Upper lobe of right lung (tissue), 1 donor: ENCODE data around the gene SUMF1. TPM values are rescaled to one million over a fixed set of nuclear protein-coding genes. Genes with fewer than 3 reads are reported as not detected.

Source experiments
- ATAC-seq: fragments of 200-7000 bp; cut with Tn5 transposase; one replicate; pipeline ENCODE4 v1.9.1; 2020; ENCODE audit warnings: mild to moderate bottlenecking, moderate library complexity
- DNase-seq: peaks from one replicate; pipeline ENCODE4 v3.0.0-alpha.2; 2020
- H3K27ac ChIP-seq: fragments of 200-600 bp; one replicate; pipeline ENCODE4 v1.8.0; 2022
- H3K27me3 ChIP-seq: fragments of 200-600 bp; one replicate; pipeline ENCODE4 v1.8.0; 2022; ENCODE audit warnings: mild to moderate bottlenecking
- H3K36me3 ChIP-seq: fragments of 200-600 bp; one replicate; pipeline ENCODE4 v1.8.0; 2022
- H3K4me1 ChIP-seq: fragments of 200-600 bp; one replicate; pipeline ENCODE4 v1.8.0; 2022
- H3K4me3 ChIP-seq: fragments of 200-600 bp; one replicate; pipeline ENCODE4 v1.8.0; 2022; ENCODE audit warnings: mild to moderate bottlenecking
- H3K9me3 ChIP-seq: fragments of 200-600 bp; one replicate; pipeline ENCODE4 v1.8.0; 2022
- intact Hi-C: fragments of 100-400 bp; cut with DNase I; formaldehyde crosslinking; loops from one replicate; pipeline ENCODE4 v1.11.0; 2022
- total RNA-seq: library from RNA; stranded (reverse); fragmentation: NEBNext Ultra II Directional; extraction: Animal tissue kit (Norgen Biotek cat#: 25700); gene quantifications from one replicate; pipeline ENCODE4 v1.2.1, GENCODE V29; 2021
- TF ChIP-seq, protein P1 (sequence below): fragments of 200-600 bp; IDR thresholded peaks from one replicate; pipeline ENCODE4 v1.8.0; 2022; ENCODE audit warnings: antibody characterized with exemption
- donor health status: DM: no; HTN: yes; CAD: no; lungs with severe emphysema.

Gene SUMF1
- total RNA-seq, 1 donor from 2014 or later: 33.3 TPM

DNA sequence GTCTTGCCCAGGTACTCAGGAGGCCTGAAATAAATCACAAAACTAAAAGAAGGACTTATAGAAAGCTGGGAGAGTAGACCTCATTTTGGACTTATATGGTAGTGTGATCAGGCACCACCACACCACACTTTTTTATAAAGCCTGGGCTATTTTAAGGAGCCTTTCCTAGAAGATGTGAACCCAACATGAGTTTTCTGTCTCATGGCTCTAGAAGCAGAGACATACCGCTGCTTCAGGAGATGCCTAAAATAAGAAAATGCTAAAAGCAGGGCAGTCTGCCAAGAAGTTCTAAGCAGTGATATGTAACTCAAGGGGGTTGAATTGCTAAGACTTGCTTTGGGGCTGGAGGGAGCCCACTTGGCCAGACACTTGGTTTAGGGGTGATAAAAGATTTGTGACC, 49.6 kb downstream of the SUMF1 start:
- ATAC-seq: no peak
- no peaks in the 10 kb centered on the region for H3K9me3 ChIP-seq
- no peak overlapping the region for H3K4me3 ChIP-seq
- no peaks in the 10 kb centered on the region for H3K27me3 ChIP-seq
- H3K4me1 ChIP-seq: no peaks in the 10 kb centered on the region
- intact Hi-C loops: no loop called here
- peaks cover 38% of the 10 kb centered on the region for H3K36me3 ChIP-seq
- no peak overlapping the region for H3K27ac ChIP-seq
- TF ChIP-seq, protein P1, sequence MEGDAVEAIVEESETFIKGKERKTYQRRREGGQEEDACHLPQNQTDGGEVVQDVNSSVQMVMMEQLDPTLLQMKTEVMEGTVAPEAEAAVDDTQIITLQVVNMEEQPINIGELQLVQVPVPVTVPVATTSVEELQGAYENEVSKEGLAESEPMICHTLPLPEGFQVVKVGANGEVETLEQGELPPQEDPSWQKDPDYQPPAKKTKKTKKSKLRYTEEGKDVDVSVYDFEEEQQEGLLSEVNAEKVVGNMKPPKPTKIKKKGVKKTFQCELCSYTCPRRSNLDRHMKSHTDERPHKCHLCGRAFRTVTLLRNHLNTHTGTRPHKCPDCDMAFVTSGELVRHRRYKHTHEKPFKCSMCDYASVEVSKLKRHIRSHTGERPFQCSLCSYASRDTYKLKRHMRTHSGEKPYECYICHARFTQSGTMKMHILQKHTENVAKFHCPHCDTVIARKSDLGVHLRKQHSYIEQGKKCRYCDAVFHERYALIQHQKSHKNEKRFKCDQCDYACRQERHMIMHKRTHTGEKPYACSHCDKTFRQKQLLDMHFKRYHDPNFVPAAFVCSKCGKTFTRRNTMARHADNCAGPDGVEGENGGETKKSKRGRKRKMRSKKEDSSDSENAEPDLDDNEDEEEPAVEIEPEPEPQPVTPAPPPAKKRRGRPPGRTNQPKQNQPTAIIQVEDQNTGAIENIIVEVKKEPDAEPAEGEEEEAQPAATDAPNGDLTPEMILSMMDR: no peak
- no peak for DNase-seq

DNA sequence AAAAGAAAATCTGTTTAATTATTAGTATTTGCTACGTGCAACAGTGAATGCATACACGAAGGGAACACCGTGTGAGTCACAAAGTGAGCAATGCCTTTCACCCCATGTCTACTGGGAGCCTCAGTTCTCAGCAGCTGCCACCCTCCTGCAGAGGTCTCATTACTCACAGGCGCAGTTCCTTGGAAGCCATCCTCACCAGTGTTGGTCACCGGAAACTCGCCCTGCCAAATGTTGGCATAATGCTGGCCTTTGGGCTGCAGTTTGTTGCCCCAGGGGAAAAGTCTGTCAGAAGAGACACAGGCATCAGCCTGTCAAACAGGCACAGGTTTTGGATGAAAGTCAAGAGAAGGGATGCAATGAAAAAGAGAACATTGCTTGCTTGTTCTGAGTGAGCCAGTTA, 50.1 kb downstream of the SUMF1 start:
- Histone ChIP-seq H3K4me3 (no peak overlapping the region), H3K36me3 (peaks cover 38% of the 10 kb centered on the region), H3K9me3 (no peaks in the 10 kb centered on the region), H3K4me1 (no peaks in the 10 kb centered on the region), H3K27ac (no peak overlapping the region), H3K27me3 (no peaks in the 10 kb centered on the region)
- intact Hi-C loops: no loop called here
- TF ChIP-seq, protein P1: no peak
- ATAC-seq: no peak
- DNase-seq: no peak

DNA sequence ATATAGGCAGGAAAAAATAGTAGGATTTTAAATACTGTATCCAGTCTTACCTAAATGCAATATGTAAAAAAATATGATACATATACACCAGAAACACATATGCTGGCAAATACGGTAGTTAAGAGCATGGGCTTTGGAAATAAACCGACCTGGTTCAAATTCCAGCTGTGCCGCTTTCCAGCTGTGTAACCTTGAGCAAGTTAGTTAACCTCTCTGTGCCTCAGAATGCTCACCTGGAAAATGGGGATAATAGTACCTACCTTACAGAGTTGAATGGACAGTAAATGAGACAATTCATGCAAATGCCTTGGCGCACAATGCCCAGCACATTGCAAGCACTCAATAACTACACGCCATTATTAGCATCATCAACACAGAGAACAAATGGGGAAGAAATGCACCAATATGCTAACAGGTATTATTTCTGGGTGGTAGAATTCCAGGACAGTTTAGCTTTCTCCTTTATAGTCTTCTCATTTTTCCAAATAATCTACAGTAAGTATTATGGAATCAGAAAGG, 50.6 kb downstream of the SUMF1 start:
- Histone ChIP-seq H3K4me1 (no peaks in the 10 kb centered on the region), H3K27me3 (no peaks in the 10 kb centered on the region), H3K36me3 (peaks cover 38% of the 10 kb centered on the region), H3K4me3 (no peak overlapping the region), H3K9me3 (no peaks in the 10 kb centered on the region), H3K27ac (no peak overlapping the region)
- ATAC-seq (no peak), DNase-seq (no peak)
- TF ChIP-seq, protein P1: no peak
- intact Hi-C loops: no loop called here

DNA sequence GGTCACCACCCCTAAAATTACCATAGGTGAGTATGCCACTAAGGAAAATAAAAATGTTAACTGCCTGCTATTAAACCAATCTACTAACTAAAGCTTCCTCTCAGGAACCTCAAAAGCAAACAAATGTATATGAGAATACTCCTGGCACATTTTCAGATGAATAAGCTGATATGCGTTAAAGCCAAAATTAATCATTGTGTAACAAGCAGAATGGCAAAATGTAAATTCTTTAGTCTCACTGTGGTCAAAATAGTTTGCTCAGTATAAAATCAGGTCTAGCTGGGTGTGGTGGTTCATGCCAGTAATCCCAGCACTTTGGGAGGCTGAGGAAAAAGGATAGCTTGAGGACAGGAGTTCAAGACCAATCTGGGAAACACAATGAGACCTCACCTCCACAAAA, 53.6 kb downstream of the SUMF1 start:
- Histone ChIP-seq H3K4me1 (no peaks in the 10 kb centered on the region), H3K4me3 (no peak overlapping the region), H3K36me3 (peaks cover 42% of the 10 kb centered on the region), H3K27me3 (no peaks in the 10 kb centered on the region), H3K9me3 (no peaks in the 10 kb centered on the region), H3K27ac (no peak overlapping the region)
- intact Hi-C loops: no loop called here
- TF ChIP-seq, protein P1: no peak
- DNase-seq (no peak), ATAC-seq (no peak)

DNA sequence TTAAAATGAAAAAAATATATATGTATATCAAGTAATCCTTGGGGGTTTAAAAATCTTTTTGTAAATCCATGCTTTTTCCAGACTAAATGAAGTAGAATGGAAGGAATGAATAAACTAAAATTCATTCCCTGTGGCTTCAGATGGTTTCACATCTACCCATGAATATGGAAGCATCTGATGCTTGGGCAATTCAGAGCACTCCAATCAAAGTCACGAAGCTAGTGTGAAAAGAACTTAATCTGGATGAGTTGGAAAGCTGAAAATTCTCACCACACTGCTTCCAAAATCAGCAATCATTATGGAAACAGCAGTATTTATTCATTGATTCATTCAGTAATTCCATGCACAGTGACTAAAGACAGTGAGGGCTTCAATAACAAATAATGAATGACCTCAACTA, 55.2 kb downstream of the SUMF1 start:
- H3K36me3 ChIP-seq: peaks cover 28% of the 10 kb centered on the region
- no peak for DNase-seq
- H3K4me1 ChIP-seq: no peaks in the 10 kb centered on the region
- ATAC-seq: no peak
- H3K4me3 ChIP-seq: no peak overlapping the region
- no peaks in the 10 kb centered on the region for H3K9me3 ChIP-seq
- no peak overlapping the region for H3K27ac ChIP-seq
- TF ChIP-seq, protein P1: no peak
- intact Hi-C loops: no loop called here
- no peaks in the 10 kb centered on the region for H3K27me3 ChIP-seq

DNA sequence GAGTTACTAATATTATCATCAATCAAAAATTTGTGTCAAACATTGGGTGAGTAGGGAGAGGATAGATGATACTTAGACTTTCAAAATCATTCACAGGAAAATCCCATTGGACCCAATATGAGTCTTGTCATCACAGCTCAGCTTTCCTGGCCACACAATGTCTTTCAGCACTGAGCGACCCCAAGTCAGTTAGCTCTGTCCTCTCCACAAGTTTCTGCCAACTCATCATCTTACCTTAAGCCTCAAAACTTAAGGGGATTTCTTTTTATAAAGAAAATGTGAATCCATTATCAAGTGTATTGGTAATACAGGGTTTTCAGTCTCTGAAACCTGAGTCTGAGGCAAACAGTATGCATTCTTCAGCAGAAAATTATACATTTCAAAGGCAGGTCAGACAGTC, 55.8 kb downstream of the SUMF1 start:
- ATAC-seq: no peak

More for the DNA sequence above, 55.8 kb downstream of the SUMF1 start:
- intact Hi-C loops: no loop called here
- Histone ChIP-seq H3K27ac (no peak overlapping the region), H3K36me3 (peaks cover 22% of the 10 kb centered on the region), H3K27me3 (no peaks in the 10 kb centered on the region), H3K4me3 (no peak overlapping the region), H3K9me3 (no peaks in the 10 kb centered on the region), H3K4me1 (no peaks in the 10 kb centered on the region)
- TF ChIP-seq, protein P1: no peak
- no peak for DNase-seq
